Stimulated activated CD8-positive, alpha-beta memory T cell treated with anti-CD3 and anti-CD28 coated beads, Interleukin-4, amount 100 ng/mL, for 1 hour (primary cell): Measurements from ENCODE around the gene CTDSPL.
A peak's percentile ranks its signal among the peaks of the same experiment; 100 is the strongest.

Experiments
- DNase-seq, 2 donors: peaks; one replicate each; pipeline ENCODE4 v3.0.0-alpha.2; 2020; ENCODE audit warnings: low read depth in 2 of 2, low spot score in 1 of 2

CTDSPL gene

DNA sequence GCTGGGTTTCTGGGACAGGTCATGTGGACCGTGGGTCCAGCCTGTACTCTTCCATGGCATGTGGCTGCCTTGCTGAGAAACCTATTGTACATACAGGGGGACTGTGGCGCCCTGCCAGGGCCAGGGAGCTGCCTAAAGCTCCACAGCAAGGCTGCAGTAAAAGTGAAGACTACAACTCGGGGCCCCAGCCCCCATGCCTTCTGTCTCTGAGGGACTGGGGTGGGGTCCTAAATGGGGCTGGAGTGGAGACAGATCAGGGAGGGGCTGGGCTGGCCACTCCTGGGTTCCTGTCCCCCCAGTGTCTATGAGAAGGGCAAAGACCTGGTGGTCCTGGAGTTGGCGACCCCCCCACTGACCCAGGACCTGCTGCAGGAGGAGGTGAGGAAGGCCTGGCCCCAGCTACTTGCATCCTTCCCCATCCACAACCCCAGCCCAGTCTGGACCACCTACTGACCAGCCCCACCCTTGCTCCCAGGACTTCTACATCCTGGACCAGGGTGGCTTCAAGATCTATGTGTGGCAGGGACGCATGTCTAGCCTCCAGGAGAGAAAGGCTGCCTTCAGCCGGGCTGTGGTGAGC lies 136.2 kb downstream of the CTDSPL start:
- no peak for DNase-seq

DNA sequence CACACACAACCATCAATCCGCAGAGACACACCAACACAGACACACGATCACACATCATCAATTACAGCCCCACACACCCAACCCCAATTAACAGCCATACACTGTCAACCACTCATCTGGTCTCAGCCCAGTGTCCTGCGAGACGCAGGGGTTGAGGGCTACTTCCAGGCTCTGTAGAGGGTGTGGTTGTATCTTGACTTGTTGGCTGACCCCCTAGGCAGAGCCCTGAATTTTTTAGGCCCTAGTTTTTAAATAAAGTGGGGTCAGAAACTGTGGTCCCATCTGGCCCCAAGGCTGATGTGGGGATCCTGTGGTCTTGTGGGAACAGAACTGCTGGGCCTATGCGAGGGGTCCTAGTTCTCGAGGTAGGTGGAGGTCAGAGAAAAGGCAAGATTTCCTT lies 138.2 kb downstream of the CTDSPL start:
- no peak for DNase-seq

DNA sequence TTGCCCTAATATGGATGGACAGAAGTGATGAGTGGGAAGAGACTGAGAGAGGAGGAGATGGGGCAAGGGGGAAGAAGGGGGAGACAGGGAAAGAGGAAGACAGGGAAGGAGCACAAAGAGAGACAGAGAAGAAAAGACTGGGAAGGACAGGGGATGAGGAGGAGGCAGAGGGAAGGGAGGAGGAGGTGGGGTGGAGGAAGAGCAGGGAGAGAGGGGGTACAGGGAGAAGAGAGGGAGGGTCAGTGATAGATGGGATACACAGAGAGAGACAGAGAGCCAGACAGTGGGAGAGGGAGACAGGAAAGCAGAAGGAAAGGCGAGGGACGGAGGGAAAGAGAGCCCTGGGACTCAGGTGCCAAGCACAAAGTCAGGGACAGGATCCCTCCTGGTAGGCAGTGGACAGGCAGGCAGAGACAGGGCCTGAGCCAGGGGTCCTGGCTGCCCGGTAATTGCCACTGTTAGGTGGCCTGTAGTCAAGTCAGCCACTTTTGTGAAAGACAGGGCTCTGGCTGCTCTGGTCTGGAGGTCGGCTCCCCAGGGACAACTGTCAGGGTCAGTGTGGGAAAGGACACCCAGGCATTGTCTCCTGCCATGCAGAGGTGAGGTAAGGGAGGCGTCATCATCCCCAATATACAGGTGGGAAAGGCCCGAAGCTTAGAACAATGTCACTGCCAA lies 138.7 kb downstream of the CTDSPL start:
- DNase-seq = no peak

DNA sequence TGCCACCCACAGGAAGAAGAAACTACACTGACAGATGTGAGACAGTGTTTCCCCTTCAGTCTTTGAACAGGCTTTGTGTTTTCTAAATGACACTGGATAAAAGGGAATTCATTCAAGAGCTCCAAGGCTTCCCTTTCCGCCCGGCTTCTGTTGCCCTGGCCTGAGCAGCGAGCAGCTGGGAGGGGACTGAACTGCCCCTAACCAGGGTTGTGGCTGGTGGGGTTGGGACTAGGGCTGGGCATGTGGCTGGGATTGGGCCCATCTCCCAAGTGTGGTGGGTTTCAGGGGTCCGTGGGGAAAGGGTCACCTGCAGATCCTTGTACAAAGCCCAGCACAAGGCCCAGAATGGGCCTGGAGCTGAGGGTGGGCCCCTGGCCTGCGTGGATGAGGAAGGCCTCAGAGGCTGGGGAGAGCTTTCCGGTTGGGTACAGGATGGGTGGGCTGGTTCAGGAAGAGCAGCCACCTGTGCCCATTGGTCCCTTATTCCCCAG lies 139.3 kb downstream of the CTDSPL start:
- no peak for DNase-seq

DNA sequence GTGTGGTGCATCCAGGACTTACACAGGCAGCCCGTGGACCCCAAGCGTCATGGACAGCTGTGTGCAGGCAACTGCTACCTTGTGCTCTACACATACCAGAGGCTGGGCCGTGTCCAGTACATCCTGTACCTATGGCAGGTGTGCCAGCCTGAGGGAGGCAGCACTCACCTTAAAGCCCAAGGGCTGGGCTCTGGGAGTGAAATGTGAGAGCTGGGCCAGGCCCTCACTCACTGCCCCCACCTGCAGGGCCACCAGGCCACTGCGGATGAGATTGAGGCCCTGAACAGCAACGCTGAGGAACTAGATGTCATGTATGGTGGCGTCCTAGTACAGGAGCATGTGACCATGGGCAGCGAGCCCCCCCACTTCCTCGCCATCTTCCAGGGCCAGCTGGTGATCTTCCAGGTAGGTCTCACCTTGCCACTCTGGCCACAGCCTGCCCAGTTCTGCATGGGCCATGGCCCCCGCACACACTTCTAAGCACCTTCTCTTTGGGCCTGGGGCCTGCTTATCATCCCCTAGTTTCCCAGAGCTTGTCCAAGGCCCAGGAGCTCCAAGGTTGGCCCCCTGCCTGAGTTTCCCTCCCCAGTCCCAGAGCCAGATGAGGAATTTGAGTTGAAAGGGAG lies 139.9 kb downstream of the CTDSPL start:
- no peak for DNase-seq

DNA sequence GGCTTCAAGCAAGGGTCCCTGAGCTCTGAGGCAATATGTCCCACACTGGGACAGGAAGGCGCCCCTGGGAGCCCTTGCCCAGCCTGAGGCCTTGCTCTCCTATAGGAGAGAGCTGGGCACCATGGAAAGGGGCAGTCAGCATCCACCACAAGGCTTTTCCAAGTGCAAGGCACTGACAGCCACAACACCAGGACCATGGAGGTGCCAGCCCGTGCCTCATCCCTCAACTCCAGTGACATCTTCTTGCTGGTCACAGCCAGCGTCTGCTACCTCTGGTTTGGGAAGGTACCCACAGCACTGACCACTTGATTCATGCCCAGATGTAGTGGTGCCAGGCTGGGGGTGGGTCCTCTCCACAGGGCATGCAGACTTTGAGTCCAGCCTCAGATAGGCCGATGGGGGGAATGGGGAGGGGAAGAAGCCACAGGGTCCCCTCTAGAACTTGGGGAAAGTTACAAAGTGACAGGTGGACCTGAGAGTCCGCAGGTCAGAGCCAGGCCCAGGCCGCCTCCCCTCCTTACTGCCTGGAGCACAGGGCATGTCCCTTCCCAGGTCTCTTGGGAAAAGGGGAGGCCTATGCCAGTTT lies 140.7 kb downstream of the CTDSPL start:
- DNase-seq = no peak

DNA sequence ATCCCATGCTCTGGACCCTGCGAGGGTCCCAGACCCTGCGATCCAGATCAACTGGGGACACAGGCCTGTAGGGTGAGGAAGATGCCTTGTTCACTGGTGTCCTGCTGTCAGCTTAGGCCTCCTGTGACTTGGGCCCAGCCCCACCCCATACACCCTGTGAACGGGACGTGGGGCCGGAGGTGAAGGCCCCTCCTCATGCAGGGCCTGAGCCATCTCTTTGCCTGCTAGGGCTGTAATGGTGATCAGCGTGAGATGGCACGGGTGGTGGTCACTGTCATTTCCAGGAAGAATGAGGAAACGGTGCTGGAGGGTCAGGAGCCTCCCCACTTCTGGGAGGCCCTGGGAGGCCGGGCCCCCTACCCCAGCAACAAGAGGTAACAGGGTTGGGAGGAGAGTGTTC lies 141.3 kb downstream of the CTDSPL start:
- no peak for DNase-seq

DNA sequence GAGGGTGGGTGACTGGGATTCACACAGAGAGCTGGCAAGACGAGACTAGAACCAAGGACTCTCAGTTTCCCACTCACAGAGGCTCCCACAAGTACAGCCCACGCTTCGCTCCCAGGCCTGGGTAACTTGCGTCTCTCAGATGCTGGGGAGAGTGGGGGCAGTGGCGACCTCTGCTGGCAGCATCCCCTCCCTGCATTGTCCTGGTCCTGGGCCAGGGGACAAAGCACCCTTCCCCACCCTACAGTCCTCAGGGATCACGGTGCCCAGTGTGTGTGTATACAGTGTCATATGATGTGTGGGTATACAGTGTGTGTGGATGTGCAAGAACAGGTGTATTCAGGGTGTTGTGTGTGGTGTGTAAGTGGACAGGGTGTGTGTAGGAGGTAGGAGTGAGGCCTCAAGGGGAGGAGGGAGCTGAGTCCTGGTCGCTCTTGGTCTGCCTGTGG lies 141.7 kb downstream of the CTDSPL start:
- peak in 1 of 2 donors; percentile 21 for DNase-seq

DNA sequence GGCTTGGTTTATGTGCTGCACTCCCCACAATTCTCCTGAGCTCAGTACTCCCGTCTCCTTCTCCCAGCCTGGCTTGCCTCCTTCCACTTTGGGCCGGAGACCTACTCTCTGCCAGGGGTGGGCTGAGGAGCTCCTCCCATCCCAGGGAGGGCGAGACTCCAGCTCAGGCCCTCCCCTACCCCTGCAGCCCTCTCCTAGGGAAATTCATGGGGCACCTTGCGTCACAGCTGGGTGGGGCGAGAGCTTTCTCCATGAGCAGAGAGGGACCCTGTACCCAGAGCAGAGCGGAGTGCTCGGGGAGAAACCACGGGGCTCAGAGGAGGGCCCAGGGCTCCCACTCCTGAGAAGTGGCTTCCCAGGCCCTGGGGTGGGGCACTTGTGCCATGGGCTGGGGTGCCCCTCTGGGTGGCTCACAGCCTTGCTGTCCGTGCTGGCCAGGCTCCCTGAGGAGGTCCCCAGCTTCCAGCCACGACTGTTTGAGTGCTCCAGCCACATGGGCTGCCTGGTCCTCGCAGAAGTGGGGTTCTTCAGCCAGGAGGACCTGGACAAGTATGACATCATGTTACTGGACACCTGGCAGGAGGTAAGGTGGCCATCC lies 142.2 kb downstream of the CTDSPL start:
- DNase-seq = no peak

DNA sequence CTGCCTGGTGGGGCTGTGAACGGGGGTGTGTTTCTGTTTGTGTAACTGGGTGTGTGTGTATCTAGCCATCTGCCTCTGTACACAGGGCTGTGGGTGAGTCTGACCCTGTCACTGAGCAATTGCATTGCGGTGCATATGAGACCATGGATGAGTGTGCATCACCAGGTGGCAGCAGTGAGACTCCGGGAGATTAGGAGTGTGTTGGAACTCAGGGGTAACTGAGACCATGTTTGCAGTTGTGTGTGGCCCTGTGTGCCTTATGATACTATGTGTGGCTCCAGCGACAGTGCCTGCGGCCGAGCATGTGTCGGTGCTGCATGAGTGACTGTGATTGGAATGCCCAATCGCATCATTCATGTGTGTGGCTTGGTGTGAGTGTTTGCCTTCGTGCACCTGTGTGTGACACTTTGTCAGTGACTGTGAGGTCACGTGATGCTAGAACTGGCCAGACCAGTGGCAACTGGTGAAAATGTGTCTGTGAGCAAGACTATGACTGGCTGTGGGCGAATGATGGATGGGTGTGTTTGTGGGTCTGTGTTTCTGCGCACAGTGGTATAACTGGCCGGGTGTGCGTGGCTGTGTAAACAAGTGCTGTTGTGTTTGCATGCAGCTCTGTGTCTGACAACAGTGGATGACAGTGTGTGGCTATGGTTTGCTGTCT lies 142.9 kb downstream of the CTDSPL start:
- DNase-seq = peak in 1 of 2 donors; percentile 25

DNA sequence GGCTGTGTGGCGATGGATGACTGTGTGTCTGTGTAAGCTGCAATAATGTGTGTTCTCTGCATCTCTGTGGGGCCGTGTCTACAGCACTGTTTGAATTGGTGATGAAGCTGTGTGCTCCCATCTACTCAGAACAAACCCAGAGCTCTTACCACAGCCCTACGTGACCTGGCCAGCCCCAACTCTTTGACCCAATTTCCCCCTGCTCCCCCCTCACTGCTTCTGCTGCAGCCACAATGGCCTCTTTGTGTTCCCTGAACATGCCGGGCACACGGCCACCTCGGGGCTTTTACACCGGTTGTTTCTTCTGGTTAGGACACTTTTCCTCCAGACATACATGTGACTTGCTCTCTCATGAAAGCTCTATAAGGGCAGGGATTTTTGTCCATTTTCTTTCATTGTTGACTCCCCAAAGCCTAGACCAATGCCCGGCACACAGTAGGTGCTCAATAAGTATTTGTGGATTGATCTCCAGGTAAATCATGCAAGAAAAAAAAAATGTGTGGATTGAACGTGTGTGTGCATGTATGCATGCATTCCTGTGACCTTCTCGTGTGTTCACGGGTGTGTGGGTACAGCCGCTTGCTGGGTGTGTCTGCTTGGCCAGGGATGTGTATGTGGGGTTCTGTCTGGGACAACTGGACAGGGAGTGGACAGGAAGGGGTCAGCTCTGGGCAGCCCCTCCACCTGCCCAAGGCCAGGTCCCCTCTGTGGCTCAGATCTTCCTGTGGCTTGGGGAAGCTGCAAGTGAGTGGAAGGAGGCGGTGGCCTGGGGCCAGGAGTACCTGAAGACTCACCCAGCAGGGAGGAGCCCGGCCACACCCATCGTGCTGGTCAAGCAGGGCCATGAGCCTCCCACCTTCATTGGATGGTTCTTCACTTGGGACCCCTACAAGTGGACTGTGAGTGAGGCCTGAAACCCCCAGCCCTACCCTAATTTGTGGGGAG lies 143.7 kb downstream of the CTDSPL start:
- no peak for DNase-seq

DNA sequence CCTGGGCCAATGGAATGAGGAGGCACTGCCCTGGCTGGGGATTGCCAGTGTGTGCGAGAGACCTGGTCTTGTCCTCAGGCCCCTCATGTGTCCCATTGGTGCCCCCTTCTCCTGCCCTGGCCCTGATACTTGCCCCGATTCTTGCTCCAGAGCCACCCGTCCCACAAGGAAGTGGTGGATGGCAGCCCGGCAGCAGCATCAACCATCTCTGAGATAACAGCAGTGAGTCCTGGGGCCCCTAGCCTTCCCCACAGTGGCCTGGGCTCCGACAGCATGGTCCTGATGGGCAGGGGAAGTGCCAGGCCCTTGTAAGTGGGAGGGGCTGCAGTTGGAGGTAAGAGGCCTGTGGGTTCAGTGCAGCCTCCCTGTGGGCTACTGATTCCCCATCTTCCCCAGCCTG lies 144.4 kb downstream of the CTDSPL start:
- no peak for DNase-seq

DNA sequence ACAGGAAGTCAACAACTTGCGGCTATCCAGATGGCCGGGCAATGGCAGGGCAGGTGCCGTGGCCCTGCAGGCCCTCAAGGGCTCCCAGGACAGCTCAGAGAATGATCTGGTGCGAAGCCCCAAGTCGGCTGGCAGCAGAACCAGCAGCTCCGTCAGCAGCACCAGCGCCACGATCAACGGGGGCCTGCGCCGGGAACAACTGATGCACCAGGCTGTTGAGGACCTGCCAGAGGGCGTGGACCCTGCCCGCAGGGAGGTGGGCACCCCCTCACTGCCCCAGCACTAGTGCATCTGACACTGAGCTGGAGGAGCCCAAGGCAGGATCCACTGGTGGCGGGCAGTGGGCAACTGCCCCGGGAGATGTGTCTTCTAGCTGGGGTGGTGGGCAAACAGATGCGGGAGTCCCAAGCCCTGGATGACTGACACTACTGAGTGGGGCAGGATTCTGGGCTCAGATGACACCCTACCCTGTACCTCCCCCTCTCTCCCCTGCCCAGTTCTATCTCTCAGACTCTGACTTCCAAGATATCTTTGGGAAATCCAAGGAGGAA lies 144.8 kb downstream of the CTDSPL start:
- no peak for DNase-seq

DNA sequence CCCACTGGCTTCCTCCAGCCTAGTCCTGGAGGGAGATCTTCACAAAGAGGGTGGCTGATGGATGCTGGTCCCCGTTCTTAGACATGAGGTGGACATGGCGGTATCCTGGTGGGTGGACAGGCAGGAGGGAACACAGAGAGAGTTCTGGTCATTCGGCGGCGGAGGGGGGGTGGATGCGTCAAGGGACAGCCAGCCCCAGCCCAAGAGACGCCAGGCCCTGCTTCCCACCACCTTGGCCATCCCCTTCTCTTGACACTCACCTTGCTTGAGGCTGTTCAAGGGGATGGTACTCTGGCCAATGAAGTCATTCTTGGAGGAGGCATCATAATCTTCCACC lies 146.0 kb downstream of the CTDSPL start:
- no peak for DNase-seq

DNA sequence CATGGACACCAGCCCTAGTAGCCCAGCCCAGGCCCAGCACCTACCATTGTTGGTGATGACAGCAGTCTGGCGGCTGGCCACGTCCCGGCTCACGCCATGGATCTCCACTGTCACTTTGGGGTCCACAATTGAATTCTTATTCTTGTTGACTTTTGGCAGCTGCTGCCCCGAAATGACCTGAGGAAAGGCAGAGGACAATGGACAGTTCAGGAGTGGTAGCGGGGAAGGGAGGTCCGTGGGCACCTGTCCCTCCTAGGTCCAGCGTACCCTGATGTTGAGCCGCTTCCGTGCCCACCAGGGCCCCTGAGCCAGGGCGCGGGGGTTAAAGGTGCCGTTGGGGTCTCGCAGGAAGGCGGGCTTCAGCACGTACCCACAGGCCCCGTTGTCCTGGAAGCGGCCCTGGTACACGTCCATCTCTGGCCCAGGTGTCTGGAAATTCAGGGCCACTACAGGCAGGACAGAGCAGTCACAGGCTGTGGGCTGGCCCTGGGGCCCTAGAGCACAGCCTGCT lies 146.6 kb downstream of the CTDSPL start:
- no peak for DNase-seq

DNA sequence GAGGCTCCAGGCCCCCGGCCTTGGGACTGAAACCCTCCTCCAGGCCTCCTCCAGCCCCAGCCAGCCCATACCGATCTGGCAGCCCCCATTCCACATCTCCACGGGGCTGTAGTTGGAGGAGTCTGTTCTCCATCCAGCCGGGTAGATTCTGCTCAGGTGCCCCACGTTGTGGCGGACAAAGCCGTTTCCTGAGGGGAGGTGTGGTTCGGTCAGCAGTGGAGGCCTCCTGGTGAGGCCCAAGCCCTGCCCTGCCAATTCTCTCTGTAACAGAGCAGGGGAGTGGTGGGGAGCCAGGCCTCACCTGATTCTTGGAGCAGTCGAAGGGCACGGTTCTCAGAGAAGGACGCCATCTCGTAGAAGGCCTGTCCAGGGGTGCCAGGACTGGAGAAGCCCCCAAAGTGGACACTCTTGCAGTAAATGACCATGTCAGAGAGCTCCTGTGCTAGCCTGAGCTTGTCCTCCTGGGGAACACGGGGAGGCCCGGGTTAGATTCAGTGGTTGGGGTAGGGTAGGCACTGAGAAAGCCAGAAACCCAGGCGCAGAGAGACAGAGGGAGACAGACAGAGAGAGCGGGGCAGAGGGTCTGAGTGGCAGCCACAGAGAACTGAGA lies 147.4 kb downstream of the CTDSPL start:
- DNase-seq = no peak

DNA sequence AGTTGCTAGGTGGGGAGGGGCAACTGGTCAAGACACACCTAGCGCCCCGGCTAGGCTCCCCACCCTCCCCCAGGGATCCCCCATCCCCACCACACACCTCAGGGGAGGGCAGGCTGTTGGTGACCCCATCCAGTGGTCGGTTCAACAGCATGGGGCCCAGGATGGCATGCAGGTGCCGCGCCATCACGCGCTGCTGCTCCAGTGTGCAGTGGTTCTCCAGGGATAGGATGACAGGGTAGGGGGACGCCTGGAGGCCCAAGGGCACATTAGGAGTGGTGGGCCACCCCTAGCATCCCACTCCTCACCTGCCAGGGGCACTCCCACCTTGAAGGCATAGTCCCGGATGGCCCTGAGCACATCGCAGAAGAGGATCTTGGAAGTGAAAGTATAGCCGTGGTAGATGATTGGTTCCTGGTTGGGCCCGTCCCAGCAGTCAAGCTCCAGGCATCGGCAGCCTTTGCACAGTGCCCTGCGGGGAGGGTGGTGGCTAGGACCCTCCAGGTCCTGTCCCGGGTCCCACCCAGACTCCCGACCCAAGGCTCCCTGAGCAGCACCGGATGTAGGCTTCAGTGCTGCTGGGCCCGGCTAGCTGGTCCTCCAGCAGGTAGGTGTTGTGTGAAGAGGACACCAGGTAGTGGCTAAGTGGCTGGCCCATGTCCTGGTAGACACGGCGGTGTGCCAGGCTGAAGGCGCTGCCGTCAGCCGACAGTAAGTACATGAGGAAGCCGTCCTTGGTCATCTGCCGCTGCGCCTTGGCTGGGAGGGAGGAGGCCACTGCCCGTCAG lies 148.3 kb downstream of the CTDSPL start:
- no peak for DNase-seq

DNA sequence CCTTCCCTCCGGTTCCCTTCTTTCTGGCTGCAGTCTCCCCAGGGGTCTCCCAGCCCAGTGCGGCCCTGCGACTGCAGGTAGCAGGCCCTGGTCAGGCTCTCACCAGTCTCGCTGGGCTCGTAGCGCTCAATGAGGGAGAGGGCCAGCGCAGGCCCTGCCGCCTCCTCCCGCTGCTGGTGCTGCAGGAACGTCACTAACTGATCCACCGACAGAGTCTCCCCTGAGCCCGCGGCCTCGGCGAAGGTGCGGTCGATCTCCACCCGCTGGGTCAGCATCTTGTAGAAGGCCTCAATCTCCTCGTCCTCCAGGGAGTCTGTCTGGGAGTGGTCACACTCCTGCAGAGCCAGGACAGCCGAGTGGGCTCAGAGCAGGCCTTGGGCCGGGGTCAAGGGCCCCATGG lies 149.4 kb downstream of the CTDSPL start:
- no peak for DNase-seq

DNA sequence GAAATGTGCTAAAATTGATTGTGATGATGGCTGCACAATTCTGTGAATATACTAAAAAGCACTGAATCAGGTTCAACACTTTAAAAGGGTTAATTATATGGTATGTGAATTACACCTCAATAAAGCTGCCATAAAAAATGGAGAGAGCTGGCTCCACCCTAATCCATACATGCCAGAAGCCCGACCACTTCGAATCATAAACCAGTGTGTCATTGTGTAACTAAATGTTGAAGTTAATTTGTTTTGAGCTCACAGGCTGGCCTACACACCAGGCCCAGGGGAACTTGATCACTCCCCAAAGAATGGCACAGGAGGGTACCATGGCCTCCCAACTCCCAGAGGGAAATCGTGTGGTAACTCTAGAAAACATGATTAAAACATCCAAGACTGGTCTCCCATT lies 153.8 kb downstream of the CTDSPL start:
- DNase-seq = no peak
